IPS-NIHi7 (cell line): ENCODE results near the gene UBALD1.
"Not testable (repeated sequence)": the region's sequence is repeated elsewhere in the genome, so short reads cannot be mapped to it uniquely, and the experiment has no call there.

Source experiments
- DNase-seq: peaks from one replicate; pipeline ENCODE4 v3.0.0; 2012; ENCODE audit warnings: mixed read lengths; ENCODE audit errors: extremely low spot score

Gene UBALD1

DNA sequence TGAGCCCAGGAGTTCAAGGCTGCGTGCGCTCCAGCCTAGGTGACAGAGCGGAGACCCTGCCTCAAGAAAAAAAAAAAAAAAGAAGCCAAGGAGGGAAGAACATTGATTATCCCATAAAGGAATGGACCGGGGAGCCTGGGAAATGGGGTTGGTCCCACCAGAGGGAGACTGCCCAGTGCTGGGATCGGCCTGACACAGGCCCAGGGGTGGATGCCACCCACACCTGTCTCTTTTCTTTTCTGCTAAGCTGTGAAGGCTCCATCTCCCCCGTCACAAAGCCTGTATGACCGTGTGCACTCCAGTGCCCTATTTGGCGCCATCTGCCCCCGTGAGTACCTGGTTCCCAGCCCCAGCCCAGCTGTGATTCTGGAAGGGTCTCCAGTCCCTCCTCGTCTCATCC lies 15.7 kb downstream of the UBALD1 start:
- no peak for DNase-seq

DNA sequence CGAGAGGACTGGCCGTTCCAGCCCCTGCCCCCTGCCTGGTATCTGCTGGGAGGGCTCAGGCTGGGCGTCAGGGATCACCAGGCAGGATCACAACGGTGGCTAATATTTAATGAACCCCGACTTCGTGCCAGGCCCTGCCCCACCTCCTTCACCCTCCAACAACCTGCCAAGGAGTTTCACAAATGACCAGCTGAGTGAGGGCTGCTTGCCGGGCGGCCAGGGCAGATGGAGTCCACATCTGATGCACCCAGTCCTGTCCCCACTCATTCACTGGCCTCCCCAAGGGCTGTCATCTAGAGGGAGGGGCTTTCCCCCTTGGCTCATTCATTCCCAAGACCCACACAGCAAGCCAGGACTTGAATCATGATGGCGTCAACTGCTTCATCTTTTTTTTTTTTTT lies 17.5 kb downstream of the UBALD1 start:
- DNase-seq: no peak

DNA sequence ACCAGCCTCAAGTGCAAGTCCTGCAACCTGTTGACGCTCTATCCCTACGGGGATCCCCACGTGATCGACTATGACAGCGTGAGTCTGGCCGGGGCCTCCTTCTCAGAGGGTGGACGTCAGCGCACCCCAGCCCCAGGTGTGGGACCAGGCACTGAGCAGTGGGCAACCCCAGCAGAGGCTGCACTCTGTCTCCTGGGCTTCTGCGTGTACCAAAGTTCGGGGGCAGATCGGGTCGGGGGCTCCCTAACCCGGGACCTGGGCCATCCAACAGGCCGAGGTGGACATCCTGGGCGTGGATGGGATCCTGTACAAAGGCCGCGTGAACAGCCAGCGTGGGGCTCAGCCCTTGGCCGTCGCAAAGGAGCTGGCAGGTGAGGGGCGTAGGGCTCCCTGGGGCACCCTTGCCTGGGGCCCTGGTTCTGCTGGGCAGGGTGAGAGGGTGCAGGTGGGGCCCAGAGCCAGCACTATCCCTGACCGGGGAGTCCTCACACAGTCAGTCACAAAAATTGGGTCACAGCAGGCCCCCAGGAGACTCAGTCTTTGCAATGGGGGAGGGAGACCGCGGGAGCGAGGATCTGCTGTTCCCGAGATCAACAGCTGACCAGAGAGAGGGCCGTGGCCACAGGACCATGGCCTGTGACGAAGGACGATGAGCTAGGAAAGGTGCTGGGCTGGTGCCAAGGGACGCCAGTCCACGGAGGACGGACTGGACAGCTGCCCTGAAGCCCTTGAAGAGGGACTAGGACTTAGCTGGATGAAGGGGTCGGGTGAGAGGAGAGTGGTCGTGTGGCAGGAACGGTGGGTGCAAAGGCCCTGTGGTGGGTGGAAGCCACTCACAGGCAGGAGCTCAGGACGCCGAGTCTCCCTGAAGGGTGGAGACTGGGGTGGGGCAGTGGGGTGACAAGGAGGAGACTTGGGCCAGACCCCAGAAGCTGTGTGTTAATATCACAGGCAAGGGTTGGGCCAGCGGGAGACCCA lies 20.0 kb downstream of the UBALD1 start:
- no peak for DNase-seq

DNA sequence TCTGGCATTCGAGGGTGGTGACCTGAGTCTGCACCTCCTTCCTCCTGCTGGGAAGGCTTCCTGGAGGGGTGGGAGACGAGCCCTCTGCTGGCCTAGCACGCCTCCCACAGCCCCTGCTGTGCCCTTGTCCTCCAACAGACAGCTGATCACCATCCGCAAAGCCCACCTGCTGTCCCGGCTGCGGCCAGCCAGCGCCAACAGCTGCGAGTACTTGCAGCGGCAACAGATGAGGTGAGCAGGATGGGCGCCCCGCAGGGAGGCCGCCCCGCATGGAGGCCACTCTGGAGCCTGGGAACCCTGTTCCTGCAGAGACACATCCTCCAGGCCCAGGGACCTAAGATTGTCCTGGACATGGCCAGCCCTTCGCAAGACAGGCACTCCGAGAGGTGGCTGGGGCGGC lies 21.6 kb downstream of the UBALD1 start:
- peak; percentile 64 for DNase-seq

DNA sequence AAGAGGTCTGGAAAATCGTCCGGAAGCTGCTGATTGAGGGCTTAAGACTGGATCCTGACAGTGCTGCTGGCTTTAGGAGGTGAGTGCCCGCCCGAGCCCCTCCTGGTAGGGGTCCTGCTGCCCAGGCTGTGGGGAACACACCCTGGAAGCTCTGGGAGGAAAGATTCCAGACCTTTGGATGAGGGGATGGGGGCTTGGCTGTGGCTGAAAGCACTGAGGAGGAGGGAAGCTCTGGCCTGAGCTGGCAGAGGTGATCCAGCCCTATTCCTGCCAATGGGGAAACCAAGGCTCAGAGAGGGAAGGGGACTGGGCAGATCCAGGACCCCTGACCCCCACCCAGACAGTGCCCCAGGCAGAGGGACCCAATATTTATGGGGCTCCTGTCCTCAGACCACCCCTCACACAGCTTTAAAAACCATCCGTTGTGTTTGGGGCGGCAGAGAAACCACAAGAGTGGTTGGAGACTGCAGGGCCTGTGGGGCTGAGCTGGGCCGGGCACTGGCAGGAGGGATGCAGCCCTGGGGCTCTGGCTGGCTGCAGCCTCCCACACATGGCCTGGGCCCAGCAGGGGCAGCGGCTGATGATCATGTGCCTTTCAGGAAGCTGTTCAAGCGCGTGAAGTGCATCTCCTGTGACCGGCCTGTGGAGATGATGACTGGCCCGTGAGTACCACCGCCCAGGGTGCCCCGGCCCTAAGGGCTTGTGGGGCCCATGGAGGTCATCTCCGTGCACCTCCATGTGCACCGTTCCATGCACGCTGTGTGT lies 22.8 kb downstream of the UBALD1 start:
- no peak for DNase-seq

DNA sequence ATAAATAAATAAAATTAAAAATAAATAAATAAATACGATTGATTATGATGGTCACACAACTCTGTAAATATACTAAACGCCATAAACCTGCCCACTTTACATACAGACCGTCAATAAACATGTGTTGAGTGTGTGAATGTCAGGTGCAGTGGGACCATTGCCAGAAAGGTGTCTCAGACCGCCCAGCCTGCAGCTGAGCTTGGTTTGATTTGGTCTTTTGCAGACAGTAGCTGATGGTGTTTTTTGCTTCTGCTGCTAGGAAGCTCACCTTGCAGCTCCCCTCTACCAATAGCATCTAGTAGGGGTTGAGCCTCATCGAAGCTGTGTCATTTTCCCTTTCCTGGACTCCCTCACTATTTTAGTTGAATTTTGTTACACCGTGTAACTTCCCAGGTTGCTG lies 23.5 kb downstream of the UBALD1 start:
- DNase-seq: no peak

DNA sequence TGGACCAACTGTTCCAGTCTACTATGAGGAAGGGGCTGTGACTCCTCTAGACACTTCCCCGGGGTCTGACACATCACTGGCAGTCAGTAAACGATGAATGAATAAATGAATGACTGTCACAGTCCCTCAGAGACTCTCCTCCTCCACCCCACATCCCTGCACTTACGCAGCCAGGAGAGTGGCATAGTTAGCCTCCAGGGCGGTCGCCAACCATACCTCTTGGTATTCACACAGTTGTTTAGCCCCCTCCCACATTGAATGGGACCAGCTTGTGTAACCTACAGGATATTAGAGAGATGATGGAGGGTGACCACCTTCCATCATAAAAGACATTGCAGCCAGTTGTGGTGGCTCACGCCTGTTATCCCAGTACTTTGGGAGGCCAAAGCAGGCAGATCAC lies 25.7 kb downstream of the UBALD1 start:
- DNase-seq: no peak

DNA sequence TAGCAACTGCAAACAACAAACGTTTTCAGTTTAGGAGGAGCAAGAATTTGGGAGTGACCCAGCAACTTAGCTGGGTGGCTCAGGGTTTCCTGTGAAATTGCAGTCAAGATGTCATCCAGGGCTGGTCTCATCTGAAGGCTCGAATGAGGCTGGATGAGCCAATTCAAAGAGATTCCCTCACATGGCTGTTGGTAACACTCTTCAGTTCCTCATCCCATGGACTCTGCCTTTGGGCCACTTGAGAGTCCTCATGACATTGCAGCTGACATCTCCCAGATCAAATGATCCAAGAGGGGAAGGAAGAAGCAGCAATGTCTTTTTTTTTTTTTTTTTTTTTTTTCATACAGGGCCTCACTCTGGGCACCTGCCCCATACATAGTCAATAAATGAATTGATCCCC lies 26.3 kb downstream of the UBALD1 start:
- no peak for DNase-seq

DNA sequence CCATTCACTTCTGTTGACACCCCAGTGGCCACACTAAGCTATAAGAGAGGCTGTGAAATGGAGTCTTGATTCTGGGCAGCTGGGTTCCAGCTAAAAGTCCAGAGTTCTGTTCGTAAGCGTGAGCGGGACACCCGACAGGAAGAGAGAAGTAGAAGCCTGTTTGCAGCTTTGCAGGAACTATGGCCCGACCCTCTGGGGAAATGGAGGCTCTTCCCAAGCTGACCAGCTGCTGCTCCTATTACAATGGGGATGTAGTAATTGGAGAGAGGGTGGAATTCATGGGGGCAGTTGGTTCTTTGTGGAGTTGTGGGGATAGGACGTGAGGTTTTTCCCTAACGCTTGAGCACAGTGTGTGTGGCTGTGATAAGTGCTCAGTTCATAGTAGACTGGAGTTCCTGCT lies 28.4 kb downstream of the UBALD1 start:
- no peak for DNase-seq

DNA sequence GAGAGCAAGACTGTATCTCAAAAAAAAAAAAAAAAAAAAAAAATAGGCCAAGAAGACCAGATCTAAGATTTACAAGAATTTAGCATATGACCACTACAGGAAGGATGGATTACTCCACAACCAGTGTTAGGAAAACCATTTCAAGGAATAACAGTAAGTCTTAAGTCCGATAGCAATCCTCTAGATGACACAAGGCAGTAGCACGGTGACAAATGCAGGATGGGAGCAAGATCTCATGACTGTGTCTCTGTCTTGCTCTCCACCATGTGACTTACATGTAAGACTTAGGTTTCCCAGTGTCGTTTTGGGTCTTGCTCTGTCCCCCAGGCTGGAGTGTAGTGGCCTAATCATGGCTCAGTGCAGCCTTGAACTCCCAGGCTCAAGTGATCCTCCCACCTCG lies 30.8 kb downstream of the UBALD1 start:
- no peak for DNase-seq

DNA sequence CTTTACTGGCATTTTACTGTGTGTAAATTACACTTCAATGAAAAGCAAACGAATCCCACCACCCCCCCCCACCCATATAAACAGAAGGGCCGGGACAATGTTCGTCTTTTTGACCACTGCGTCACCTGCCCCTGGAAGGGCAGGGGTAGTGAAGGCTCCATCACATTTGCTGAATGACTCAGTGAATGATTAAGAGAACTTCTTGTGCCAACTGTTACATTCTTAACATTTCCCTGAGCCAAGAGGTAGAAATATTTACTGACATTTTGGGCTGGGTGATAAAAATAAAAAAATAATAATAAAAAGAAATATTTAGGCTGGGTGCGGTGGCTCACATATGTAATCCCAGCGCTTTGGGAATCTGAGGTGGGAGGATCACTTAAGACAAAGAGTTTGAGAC lies 34.4 kb downstream of the UBALD1 start:
- no peak for DNase-seq

DNA sequence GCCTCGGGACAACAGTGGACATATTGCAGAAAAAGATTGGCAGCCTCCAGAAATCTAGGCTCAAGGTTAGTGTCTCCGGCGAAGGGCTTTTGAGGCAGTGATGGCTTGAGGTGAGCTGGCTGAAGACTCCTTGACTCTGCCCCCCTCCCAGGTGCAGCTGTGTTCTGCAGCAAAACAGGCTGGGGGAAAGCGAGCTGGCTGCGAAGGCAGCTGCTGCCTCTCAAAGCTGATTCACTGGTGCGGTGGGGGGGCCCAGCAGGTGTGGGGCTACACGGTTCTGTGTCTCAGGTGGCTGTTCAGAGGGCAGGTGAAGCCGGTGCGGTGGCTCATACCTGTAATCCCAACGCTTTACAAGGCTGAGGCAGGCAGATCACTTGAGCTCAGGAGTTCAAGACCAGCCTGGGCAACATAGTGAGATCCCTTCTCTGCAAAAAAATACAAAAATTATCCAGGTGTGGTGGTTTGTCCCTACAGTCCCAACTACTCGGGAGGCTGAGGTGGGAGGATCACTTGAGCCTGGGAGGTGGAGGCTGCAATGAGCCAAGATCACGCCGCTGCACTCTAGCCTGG lies 35.6 kb downstream of the UBALD1 start:
- DNase-seq: peak; percentile 9

DNA sequence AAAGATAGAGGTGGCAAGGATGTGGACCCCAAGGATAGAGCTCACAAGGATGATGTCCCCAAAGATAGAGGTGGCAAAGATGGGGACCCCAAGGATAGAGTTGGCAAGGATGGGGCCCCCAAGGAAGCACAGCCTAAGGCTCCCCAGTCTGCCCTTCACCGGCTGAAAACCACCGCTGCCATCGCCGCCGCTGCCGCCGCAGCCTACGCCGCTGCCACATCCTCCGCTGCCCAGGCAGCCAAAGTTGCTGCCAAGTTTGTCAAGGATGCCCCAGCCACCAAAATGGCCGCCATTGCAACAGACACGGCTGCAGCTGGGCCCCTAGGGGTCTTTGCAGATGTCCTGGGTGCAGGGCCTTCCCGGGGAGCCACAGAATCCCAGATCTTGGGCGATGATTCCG lies 38.7 kb downstream of the UBALD1 start:
- peak; percentile 2 for DNase-seq

DNA sequence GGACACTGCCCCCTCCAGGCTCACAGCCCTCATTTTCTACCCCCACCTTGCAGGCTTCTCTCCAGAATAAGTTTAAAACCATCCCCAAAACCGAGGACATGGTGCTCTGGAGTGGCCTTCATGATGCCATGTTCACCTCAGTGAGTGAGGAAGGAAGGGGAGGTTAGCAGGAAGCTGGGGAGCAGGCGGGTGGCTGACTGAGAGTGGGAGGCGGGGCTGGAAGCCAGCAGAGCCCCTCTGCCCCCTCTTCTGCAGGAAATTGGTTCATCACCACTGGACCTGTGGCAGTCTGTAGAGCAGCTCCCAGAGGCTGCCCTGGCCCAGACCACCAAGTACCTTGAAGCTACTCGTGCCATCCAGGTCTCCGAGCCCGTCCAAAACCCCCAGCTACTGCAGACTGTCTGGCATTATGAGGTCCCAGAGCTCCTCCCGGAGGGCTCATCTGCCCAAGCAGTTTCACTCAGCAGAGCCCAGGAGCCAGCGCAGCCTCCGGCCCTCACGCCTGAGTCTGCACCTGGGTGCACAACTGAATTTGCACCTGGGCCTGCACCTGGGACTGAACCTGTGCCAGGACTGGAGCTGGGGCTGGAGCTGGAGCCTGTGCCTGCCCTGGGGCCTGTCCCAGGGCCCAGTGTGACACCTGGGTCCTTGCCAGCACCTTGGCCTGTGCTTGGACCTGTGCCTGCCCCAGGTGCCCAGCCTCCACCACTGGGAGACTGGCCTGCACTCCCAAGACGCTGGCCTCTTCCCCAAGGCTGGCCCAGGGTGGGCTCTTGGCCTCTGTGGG lies 39.6 kb downstream of the UBALD1 start:
- peak; percentile 53 for DNase-seq

DNA sequence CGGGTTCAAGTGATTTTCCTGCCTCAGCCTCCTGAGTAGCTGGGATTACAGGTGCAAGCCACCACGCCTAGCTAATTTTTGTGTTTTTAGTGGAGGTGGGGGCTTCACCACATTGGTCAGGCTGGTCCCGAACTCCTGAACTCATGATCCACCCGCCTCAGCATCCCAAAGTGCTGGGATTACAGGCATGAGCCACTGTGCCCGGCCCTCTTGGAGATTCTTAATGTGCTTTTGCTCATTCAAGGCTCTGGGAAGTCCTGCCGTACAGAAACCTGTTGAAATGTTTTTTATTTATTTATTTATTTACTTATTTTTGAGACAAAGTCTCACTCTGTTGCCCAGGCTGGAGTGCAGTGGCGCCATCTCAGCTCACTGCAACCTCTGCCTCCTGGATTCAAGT lies 40.8 kb downstream of the UBALD1 start:
- DNase-seq: not testable (repeated sequence)

DNA sequence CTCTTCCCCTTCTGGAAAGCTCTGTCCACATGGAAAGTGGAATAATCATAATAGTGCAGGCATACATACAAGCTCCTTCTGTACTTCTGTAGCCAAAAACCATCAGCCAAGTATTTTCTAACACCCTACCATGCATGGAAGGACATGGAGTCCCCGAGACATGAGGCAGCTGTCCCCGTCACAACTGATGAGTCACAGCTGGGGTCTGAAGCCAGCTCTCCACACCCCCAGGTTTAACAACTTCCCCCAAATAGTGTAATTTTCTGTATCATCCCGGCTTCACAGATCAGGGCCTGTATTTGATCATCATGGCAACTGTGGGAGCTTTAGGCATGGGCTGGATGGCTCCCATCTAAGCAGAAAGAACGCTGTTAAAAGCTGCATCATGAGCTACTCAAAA lies 42.0 kb downstream of the UBALD1 start:
- DNase-seq: peak; percentile 3

DNA sequence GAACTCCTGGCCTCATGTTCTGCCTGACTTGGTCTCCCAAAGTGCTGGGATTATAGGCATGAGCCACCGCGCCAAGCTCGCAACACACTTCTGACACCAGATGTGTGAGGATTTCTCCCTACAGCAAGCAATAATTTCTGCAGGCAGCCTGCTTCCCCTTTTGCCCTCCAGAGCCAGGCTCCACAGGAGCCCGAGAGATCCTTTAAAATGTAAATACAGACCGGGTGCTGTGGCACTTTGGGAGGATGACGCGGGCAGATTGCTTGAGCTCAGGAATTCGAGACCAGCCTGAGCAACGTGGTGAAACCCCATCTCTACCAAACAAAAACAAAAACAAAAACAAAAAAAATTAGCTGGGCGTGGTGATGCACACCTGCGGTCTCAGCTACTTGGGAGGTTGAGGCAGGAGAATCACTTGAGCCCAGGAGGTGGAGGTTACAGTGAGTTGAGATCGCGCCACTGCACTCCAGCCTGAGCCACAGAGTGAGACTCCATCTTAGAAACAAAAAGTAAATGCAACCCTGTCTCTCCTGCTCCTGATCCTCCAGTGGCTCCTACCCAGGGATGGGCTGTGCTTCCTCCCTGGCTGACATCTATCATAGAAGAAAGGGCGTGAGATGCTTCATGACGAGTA lies 43.9 kb downstream of the UBALD1 start:
- DNase-seq: peak; percentile 58

DNA sequence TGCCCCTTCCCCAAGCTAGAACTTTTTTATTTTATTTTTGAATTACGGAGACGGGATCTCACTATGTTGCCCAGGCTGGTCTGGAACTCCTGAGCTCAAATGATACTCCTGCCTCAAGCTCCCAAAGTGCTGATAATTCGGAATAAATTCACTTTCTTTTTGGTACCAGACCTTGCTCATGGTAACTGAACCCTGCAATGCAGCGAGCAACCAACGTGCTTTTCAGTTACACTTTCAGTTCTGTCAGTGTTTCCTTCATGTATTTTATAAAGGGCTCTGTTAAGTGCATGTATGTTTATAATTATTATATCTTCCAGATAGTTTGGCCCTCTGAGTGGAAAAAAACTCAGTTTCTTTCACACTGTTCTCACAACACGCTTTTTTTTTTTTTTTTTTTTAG lies 44.6 kb downstream of the UBALD1 start:
- DNase-seq: no peak

DNA sequence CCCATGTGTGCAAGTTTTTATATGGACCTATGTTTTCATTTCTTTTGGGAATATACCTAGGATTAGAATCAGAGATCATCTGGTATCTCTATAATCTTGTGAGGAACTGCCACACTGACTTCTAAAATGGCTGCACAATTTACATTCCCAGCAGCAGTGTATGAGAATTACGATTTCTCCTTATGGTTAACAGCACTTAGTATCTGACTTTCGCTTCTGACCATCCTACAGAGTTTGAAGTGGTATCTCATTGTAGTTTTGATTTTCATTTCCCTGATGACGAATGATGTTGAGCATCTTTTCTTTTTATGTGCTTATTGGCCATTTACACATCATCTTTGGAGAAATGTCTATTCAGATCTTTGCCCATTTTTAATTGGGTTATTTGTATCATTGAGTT lies 48.5 kb downstream of the UBALD1 start:
- DNase-seq: no peak

DNA sequence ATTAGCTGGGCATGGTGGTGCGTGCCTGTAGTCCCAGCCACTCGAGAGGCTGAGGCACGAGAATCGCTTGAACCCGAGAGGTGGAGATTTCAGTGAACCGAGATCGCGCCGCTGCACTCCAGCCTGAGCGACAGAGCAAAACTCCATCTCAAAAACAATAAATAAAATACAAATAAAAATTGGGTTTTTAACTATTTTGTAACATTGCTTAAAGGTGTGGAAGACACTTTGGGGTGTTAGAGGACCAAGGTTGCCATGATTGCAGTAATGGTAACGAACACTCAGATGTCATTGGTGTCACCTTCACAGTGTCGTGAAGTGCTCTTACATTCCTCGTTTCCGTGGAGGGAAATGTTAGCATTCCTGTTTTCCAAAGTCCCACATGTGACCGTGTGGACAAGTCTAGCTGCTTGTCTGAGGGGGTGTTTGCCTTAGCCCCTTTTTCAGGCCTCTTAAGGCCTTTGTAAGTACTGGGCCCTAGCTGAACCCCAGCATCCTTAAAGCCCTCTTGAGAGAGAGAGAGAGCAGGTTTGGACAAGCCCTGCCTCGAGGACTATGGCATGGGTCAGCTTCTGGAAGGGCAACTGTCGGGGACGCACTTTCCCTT lies 49.9 kb downstream of the UBALD1 start:
- DNase-seq: no peak

DNA sequence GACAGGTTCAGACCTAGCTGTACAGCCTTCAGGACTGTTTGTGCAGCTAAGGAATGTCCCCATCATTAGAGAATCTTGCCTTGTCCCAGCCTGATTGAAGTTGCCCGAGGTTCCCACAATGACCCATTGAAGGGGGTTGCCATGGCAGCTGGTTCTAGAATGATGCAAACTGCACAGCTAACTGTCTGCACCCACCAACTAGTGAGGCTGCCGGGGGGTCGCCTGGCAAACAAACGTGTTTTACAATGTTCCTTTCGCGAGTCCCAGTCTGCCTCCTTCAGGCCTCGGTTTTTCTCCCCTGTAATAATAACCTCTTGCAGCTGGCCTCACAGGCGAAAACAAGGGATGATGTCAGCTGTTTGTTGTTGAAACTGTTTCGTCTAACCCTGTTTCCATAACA lies 53.1 kb downstream of the UBALD1 start:
- no peak for DNase-seq
